Nucleus accumbens (tissue), 56 donors: ENCODE measurements around the gene SGF29.
"Not testable (repeated sequence)": the region's sequence is repeated elsewhere in the genome, so short reads cannot be mapped to it uniquely, and the experiment has no call there.

ENCODE experiments used
- DNase-seq, 56 donors: peaks; one replicate each; lab custom pipeline; 2025; lab: John Stamatoyannopoulos, UW

Gene SGF29

DNA sequence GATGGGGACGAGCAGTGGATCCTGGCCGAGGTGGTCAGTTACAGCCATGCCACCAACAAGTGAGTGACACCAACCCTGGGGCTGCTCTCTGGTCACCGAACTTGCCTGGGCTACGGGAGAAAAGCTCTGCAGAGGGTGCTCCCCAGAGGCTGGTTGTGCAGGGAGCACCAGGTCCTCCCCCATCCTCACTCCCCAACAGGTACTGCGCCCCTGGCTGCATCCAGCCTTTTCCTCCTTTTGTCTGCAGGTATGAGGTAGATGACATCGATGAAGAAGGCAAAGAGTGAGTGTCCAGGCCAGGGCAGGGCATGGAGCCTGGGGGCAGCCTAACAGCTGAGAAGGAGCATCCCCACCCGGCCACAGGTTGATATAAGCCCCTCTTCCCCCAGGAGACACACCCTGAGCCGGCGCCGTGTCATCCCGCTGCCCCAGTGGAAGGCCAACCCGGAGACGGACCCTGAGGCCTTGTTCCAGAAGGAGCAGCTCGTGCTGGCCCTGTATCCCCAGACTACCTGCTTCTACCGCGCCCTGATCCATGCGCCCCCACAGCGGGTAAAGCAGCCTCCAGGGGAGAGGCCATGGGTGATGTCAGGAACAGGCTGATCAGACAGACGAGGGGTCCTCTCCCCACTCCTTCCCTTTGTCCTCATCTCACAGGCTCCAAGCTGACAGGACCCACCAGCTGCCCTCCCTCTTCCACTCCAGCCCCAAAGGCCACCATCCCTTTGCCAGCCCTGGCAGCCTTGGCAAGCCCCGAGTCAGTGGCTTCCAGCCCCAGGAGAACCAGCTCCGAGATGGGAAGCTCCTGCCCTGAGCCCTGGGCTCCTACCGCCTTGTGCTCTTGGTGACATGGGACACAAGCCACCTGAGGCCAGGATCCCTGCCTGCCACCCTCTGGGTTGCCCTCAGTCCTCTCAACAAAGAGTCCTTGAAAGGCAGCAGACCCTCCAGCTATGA is 36.9 kb downstream of the SGF29 start:
- no peak for DNase-seq

DNA sequence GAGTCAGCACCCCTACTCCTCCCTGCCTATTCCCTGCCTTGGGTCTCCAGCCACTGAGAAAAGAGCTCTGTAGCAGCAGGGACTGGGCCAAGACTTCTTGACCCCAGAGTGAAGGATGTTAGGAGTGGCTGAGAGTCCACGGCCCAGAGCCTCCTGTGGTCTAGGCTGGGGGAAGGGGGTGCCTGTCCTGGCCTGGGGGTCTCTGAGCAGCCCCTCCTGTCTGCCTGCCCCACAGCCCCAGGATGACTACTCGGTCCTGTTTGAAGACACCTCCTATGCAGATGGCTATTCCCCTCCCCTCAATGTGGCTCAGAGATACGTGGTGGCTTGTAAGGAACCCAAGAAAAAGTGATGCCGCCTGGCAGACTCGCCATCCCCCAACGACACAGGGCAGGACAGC is 37.6 kb downstream of the SGF29 start:
- no peak for DNase-seq

DNA sequence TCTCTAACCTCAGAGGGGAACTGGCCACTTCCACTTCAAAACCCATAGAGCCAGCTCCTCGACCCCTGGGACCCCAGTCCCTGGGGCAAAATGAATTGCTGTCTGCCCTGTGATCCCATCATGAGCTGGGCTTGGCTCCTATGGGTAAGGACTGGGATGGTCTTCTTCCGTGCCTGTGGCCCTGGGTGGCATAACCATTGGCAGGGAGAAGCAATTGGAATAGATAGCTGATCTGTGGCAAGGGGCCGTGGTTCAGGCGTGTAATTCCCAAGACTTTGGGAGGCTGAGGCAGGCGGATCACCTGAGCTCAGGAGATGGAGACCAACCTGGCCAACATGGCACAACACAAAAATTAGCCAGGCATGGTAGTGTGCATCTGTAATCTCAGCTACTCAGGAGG is 38.8 kb downstream of the SGF29 start:
- no peak for DNase-seq

DNA sequence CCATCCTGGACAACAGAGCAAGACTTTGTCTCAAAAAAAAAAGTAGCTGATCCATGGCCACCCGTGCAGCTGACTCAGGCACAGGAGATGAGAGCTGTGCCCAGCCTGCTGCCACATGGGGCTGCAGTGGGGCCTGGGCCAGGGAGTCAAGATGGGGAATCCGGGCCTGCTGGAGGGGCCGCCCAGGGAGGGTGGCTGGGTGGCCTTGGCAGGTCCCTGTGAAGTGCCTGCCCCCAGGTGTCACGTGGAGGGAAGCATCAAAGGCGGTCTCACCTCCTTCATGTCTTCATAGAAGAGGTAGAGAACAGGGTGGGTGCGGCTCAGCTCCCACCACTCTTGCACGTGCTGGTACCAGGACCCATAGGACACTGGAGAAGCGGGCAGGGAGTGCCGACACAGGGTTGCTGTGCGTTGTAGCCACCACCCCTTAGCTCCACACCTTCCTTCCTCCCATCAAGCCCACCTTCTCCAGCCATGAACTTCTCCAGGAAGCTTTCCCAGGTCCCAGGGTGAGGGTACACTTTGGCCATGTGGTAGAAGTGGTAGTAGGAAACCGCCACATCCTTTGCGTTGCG is 39.3 kb downstream of the SGF29 start:
- DNase-seq: no peak

DNA sequence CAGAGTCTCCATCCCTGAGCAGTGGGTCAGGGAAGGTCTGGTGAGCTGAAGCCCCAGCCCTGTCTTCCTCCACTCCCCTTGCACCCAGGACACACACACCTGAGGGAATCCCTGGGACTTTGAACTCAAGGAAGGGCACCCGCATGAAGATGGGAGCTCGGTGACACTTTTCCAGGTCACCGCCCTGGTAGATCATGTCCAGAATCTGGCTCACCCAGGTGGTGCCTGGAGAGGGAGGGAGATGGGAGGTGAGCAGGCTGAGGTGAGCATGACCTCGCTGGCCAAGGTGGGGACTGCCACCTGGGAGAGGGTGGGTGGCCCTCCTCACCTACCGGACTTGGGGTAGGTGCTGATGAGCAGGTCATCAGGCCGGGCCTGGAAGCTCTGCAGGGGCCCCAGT is 41.7 kb downstream of the SGF29 start:
- not testable (repeated sequence) for DNase-seq

DNA sequence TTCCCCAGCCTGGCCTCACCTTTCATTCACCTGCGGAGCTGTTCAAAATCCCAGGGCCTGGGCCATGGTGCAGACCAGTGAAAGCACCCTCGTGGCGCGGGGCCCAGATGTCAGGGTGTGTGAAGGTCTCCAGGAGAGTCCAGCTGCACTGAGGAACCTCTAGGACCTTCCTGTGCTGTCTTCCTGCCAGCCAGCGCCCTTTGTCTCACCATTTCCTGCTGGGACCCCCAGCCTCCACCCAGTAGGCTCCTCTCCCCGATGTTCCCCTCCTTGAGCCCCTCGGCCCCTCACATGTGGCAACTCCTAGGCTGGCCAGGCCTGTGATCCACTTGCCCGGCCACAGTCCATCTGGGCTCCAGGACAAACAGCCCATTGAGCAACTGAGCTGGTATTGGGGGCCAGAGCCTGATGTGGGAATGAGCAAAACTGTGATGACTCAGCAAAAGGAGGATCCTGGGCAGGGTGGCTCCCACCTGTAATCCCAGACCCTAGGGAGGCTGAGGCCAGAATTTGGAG is 42.5 kb downstream of the SGF29 start:
- DNase-seq: no peak

DNA sequence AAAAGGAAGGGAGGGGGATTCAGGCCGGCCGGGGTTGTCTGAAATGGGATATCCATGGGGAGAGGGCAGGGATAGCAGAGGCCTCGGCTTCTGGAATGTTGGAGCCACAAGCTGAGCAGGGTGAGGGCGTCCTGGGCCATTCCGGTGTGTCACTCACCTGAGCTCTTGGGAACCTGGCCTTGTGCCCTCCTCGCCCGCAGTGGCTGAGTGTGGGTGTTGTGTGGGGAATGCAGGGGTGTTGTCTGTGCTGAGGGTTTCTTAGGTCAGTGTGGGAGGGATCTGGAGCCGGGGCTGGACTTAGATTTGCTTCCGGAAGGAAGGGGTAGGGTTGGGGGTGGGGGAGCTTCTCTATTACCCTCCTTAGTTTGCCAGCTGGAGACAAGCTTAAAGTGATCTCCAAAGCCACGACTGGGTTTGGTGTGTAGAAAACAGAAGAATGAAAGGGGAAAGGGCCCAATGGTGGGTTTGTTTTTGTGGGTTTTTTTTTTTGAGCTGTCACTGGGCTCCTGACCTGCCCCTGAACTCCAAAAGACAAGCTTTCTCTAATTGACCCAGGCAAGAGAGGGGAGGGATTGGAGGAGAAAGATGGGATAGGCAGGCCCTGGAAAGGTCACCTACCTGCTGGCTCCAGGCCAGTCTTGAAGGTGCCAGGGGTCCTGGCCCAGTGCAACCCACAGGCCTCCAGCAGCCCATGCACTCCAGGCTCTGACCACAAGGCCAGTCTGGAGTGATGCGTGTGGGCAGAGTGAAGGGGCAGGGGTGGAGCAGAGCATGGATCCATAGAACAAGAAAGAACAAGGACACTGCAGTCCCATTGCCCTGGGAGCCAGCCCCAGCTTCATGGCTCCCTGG is 43.3 kb downstream of the SGF29 start, which contains the start of gene SULT1A2:
TSS of gene SULT1A2 (minus strand) at position 211 of the 852 bp plus-strand sequence. CDS start 1,120 bp downstream, outside the sequence.
- DNase-seq: no peak

DNA sequence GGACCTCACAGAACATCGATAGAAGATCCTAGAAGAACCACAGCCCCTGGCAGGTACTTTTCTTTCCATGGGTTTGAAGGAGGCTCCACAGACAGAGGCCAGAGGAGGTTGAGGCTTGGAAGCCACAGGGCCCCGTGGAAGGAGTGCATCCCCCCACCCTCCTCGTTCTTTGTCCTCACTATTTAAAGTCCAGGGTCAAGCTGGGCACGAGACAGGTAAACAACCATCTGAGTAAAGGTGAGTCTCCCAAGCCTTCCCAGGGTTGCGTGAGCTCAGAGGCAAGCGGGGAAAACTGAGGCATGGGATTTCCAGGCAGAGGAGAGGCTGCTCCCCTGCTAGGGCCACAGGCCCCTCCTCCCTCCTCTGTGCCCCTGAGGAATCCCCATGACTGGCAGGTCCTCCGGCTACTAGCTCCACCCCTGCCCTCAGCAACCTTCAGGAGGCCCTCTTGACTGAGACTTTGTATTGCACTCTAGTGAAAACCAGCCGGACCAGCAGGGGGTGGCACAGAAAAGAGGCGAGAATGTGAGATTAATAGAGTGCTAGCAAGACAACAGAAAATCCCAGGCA is 44.1 kb downstream of the SGF29 start:
- DNase-seq: no peak

DNA sequence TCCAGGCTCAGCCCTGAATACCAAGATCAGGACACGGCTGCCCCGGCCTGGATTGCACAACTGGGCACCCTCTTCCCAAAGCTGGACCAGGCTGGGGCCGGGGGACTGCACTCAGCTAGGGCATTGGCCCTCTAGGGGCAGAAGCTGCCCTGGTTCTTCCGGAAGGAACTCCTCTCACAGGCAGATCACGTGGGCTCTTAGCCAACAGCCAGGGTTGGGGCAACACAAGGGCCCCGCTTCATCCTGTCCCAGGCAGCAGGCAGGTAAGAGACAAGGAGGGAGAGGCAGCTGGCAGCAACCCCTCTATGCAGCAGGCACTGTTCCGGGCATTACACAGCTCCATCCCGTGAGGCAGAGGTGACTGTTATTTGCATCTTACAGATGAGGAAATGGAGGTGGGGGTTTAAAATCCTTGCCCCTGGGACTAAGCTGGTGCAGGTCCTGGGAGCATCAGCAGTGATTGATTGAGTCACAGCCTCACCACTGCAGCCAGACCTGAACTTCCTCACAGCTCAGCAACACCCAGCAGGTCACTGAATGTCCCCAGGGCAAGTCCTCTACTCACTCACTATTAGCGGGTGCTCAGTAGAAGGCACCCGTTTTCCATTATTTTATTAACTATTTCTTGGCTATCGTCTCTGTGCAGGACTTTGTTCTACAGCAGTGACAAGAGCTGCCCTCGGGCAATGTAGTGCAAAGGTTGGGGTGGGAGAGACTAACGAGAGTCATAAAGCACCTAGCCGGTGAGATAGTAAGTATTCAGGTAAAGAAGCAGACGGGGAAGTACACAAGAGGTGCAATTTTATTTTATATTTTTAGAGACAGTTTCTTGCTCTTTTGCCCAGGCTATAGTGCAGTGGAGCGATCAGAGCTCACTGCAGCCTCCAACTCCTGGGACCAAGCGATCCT is 45.9 kb downstream of the SGF29 start:
- not testable (repeated sequence) for DNase-seq

DNA sequence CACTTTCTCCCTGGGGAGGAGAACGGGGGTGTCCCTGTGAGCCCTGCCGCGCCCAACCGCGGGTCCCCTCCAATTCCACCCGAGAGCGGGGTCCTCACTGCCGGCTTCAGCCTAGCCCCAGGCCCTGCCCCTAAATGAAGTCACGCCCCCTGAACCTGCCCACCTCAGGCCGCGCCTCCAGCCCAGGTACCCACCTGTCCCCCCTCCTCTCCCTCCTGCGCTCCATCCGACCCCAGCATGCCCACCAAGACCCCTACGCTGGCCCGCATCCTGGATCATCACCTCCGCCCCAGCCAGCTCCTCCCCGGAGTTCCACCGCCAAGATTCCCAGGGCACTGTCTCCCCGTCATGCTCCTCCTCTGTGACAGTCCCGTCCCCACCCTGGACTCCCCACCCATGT is 47.2 kb downstream of the SGF29 start:
- DNase-seq: not testable (repeated sequence)

DNA sequence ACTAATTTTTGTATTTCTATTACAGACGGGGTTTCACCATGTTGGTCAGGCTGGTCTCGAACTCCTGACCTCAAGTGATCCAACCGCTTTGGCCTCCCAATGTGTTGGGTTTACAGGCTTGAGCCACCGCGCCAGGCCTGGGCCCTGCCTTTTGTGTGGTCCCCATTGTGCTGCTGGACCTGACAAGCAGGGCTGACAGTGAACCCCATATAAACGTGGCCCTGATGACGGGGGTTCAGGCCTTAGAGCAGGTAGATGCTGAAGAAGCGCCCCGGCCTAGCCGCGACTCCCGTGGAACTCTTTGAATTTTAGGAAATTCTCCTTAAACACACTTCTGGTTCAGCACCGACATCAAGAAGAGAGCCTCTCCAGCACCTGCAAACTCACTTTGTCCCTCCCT is 47.9 kb downstream of the SGF29 start:
- DNase-seq: not testable (repeated sequence)

DNA sequence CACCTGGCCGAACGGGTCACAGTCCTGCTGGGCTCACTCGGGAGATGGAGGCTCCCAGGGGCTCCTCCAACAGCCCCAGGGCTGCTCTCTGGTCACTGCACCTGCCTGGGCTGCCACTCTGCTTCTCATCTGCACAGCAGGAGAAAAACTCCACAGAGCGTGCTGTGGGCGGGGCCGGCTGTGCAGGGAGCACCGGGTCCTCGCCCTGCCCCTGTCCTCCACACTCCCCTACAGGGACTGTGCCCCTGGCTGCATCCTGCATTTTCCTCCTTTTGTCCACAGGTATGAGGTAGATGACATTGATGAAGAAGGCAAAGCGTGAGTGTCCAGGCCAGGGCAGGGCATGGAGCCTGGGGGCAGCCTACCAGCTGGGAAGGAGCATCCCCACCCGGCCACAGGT is 48.3 kb downstream of the SGF29 start:
- DNase-seq: not testable (repeated sequence)

DNA sequence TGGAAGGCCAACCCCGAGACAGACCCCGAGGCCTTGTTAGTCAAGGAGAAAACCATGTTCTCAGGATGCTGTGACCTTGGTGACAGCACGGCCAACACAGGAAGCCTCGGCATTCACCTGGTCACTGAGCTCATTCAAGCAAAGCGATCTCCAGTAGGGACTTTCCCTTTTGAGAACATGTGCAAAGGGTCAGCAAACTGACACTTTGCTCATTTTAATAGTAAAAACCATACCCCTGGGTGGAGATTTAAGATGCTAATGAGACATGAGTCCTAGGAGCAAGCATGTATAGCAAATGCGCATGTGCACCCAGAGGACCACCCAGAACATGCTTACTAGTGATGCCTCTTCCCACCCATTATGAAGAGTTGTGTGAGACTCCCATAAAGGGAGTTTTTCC is 48.8 kb downstream of the SGF29 start:
- DNase-seq: no peak

DNA sequence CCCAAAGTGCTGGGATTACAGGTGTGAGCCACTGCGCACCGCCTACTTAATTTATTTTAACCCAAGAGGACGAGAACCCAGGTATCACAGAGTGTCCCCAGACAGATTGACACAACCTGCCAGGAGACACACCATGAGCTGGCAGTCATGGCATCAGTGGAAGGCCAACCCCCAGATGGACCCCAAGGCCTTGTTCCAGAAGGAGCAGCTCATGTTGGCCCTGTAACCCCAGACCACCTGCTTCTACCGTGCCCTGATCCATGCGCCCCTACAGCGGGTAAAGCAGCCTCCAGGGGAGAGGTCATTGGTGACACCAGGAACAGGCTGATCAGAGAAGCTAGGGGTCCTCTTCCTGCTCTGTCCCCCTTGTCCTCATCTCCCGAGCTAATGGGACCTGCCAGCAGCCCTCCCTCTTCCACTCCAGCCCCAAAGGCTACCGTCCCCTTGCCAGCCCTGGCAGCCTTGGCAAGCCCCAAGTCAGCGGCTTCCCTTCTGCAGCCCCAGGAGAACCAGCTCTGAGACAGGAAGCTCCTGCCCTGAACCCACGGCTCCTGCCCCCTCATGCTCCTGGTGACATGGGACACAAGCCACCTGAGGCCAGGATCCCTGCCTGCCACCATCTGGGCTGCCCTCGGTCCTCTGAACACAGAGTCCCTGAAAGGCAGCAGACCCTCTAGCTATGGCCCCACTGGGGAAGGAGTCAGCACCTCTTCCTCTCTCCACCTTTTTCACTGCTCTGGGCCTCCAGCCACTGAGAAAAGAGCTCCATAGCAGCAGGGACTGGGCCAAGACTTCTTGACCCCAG is 49.9 kb downstream of the SGF29 start:
- no peak for DNase-seq

DNA sequence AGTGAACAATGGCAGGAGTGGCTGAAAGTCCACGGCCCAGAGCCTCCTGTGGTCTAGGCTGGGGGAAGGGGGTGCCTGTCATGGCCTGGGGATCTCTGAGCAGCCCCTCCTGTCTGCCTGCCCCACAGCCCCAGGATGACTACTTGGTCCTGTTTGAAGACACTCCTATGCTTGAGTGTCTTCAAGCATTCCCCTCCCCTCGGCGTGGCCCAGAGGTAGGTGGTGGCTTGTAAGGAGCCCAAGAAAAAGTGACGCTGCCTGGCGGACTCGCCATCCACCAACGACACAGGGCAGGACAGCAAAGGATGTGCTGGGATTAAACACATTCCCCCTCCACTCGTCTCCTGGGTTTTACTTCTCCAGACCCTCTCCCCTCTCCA is 50.5 kb downstream of the SGF29 start:
- DNase-seq: no peak

DNA sequence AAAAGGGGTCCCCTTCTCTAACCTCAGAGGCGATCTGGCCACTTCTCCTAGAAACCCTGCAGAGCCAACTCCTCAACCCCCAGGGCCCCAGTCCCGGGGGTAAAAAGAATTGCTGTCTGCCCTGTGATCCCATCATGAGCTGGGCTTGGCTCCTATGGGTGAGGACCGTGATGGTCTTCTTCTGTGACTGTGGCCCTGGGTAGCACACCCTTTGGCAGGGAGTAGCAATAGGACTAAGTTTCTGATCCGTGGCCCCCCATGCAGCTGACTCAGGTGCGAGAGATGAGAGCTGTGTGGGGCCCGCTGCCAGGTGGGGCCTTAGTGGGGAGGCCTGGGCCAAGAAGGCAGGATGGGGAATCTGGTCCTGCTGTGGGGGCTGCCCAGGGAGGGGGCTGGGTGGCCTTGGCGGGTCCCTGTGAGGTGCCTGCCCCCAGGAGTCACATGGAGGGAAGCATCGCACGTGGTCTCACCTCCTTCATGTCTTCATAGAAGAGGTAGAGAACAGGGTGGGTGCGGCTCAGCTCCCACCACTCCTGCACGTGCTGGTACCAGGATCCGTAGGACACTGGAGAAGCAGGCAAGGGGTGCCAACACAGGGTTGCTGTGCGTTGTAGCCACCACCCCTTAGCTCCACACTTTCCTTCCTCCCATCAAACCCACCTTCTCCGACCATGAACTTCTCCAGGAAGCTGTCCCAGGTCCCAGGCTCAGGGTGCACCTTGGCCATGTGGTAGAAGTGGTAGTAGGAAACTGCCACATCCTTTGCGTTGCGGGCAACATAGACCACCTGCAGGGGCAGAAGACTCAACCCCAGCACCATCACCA is 52.8 kb downstream of the SGF29 start:
- DNase-seq: no peak

DNA sequence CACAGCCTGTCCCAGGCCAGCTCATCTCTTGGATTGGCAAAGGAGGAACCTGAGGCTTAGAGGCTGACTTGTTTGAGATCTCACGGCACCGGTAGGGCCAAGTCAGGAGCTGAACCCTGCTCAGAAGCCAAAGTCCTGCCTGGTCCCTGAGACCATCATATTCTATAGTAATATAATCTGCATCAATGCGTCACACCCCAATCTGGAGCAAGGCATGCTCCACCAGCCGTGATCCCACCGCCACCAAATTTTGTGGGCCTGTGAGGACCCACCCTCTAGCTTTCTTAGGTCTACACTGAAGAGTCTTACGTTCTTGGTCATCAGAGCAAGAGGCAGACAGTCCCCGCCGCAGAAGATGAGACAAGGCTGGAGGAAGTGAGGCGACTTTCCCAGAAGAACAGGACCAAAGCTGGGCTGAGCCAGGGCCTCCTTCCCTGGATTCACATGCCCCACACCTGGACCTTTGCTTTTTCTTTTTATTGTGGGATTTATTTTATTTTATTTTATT is 53.5 kb downstream of the SGF29 start:
- DNase-seq: no peak
